GM12801 (cell line): ENCODE measurements around the gene TRMU.

Experiments used
- TF ChIP-seq, protein P1 (sequence below): IDR thresholded peaks from one replicate; pipeline ENCODE4 v1.5.1; 2011; ENCODE audit warnings: control low read depth; ENCODE audit not compliant: insufficient read length; ENCODE audit errors: extremely low read depth

TRMU gene

DNA sequence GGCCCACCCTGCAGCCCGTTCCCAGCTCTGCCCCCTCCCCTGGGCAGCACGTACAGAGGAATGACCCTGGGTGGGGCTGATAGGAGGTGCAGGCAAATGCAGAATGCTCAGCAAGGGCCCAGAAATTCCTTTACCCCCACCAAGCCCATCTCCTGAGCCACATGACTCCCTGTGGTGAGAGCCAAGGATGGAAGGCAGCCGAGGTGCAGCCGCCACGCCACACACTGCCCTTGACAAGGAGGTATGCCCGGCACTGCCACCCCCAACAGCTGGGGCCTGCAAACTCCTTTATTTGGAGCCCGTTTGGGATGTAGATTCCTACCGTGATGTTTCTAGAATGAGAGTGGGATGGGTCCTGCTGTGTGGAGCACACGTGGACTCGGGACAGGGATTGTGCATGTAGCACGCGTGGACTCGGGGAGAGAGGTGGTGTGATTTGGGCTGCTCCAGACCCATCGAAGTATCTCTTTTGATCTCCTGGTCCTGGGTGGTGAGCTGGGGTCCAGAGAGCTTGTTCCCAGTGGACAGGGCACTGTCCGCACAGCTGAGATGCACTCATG is 25.9 kb upstream of the TRMU start:
- TF ChIP-seq, protein P1, sequence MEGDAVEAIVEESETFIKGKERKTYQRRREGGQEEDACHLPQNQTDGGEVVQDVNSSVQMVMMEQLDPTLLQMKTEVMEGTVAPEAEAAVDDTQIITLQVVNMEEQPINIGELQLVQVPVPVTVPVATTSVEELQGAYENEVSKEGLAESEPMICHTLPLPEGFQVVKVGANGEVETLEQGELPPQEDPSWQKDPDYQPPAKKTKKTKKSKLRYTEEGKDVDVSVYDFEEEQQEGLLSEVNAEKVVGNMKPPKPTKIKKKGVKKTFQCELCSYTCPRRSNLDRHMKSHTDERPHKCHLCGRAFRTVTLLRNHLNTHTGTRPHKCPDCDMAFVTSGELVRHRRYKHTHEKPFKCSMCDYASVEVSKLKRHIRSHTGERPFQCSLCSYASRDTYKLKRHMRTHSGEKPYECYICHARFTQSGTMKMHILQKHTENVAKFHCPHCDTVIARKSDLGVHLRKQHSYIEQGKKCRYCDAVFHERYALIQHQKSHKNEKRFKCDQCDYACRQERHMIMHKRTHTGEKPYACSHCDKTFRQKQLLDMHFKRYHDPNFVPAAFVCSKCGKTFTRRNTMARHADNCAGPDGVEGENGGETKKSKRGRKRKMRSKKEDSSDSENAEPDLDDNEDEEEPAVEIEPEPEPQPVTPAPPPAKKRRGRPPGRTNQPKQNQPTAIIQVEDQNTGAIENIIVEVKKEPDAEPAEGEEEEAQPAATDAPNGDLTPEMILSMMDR, result no peak

GRCh38 chr22:46312056-46312455 is 23.5 kb upstream of the TRMU start:
- TF ChIP-seq, protein P1, result no peak

DNA sequence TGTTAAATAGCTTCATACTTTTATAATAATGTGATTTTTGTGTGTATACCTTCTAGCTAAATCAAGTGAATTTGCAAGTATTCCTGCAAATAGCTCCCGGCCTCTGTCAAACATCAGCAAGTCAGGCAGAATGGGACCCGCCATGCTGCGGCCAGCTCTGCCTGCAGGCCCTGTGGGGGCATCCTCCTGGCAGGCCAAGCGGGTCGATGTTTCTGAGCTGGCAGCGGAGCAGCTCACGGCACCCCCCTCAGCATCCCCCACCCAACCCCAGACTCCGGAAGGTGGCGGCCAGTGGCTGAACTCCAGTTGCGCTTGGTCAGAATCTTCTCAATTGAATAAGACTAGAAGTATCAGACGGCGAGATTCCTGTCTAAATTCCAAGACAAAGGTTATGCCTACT is 19.5 kb upstream of the TRMU start:
- TF ChIP-seq, protein P1, result no peak

DNA sequence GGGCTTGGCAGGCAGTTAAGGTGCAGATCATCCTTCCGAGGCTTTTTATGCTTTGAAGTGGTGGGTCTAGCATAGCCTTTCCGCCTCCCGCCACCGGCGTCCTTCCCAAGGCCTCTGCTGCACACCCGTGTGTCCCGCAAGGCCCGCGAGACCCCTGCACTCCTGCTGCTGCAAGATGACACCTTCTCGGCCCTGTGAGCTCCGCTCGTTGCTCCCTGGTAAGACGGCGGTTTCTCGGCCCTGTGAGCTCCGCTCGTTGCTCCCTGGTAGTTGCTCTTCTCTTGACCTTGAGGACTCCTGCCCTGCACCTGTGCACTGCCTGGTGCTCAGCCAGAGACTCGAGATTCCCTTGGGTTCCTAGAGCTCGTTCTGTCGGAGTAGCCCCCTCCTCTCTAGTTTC is 17.9 kb upstream of the TRMU start:
- TF ChIP-seq, protein P1, result no peak

DNA sequence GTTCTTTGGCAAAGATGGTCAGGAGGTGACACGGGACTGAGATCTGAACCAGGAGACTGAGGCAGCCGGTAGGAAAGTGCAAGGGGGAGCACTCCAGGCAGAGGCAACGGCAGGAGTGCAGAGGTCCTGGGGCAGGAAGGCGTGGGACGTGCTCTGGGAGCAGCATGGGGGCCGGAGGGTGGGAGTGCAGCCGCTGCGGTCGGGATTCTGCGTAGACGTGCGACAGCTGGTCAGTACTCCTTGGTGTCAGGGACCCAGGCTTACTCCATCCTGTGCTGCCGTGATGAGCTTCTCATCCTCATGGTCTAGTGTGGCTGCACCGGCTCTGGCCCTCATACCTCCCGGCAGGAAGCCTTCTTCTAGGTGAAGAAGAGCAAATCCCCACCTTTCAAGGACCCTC is 16.9 kb upstream of the TRMU start:
- TF ChIP-seq, protein P1, result no peak

DNA sequence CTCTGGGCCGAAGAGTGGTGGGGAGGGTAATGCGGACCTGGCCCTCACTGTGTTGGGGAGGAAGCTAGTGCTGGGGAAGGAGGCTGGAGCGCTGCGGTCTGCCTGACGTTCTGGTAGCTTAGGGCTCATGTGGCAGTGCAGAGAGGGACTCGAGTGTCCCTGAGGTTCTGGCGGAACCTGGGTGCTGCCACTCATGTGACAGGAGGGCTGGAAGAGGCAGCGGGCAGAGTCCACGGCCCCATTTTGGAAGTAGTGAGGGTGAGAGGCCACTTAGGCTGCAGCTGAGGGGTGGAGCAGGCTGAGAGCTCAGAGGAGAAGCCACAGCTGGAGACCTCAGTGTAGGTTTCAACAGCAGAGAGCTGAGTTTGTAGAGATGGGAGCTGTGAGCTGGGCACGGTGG is 16.2 kb upstream of the TRMU start:
- TF ChIP-seq, protein P1, result no peak

GRCh38 chr22:46320166-46320710 is 15.3 kb upstream of the TRMU start:
- TF ChIP-seq, protein P1, result no peak
